Stimulated activated CD4-positive, alpha-beta T cell treated with anti-CD3 and anti-CD28 coated beads, Interleukin-12 subunit alpha, Interleukin-12 subunit beta, amount 100 ng/mL, for 24 hours (primary cell): ENCODE data around the gene TMEM151B.

Source experiments
- DNase-seq, 2 experiments: peaks; one replicate each; pipeline ENCODE4 v3.0.0-alpha.2; 2020; ENCODE audit warnings: low read depth in 2 of 2

The TMEM151B gene

DNA sequence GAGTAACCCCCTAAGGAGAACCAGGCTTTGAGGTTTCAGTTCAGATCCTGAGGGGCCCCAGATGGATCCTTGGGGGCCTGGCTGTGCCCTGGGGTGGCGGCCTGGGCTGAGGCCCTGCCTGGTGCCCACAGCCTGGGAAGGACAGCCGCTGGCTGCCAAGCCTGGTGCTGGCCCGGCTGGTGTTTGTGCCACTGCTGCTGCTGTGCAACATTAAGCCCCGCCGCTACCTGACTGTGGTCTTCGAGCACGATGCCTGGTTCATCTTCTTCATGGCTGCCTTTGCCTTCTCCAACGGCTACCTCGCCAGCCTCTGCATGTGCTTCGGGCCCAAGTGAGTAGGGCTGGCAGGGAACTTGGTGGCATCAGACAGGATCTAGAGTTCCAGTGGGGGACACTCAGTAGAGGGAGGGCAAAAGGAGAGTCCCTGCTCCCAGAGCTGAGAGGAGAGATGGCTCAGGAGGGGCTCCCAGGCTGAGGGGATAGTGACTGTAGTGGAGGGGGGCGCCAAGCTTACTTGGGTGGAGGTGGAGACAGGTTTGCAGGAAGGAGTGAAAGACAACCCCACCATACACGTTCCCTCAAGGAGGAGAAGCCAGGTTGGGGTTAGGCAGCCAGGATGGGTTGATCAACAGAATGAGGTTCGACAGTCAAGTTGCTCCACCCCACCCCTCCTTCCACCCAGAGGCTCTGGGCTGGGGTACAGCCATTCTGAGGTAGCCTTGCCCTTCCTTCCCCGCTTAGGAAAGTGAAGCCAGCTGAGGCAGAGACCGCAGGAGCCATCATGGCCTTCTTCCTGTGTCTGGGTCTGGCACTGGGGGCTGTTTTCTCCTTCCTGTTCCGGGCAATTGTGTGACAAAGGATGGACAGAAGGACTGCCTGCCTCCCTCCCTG, 37.3 kb upstream of the TMEM151B start:
- DNase-seq = no peak

DNA sequence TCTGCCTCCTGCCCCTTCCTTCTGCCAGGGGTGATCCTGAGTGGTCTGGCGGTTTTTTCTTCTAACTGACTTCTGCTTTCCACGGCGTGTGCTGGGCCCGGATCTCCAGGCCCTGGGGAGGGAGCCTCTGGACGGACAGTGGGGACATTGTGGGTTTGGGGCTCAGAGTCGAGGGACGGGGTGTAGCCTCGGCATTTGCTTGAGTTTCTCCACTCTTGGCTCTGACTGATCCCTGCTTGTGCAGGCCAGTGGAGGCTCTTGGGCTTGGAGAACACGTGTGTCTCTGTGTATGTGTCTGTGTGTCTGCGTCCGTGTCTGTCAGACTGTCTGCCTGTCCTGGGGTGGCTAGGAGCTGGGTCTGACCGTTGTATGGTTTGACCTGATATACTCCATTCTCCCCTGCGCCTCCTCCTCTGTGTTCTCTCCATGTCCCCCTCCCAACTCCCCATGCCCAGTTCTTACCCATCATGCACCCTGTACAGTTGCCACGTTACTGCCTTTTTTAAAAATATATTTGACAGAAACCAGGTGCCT, 36.6 kb upstream of the TMEM151B start:
- DNase-seq = no peak

DNA sequence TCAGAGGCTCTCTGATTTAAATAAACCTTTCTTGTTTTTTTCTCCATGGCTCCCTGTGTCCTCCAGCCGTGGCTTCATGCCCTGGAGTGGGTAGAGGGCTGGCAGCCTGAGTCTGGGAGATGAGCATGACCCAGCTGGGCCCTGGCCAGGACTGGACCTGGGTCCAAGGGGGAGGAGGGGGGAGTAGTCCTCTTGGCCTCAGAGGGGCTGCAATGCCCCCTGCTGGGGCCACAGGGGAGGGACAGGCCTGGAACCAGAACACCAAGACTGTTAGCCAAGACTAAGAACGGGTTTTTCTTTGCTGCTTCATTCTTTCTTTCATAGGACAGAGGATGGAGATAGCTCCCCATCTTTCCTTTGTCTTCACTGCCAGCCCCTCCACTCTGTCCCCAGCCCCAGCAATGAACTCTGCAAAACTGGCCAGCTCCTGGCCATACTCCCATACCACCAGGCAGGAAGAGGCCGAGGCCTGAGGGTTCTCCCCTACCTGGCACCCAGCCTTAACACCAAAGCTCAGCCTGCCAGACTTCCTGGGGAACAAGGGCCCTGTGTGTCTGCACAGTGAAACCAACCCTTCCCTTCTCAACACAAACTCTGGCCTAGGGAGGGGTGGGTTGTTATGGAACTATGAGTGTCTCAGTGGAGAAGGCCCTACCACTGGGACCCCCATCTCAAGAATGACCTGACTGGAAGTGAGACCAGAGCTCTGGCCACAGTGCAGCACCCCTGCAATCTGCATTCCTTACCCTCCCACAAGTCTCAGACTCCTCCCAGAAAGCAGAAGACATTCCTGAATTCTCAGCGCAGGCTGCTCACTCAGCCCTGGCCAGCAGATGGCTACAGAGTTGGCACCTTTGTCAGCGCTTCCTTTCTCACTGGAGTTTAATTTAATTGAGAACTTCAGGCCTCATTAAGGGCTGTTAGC, 35.9 kb upstream of the TMEM151B start:
- DNase-seq = no peak

GRCh38 chr6:44235269-44235668, 35.0 kb upstream of the TMEM151B start:
- no peak for DNase-seq

DNA sequence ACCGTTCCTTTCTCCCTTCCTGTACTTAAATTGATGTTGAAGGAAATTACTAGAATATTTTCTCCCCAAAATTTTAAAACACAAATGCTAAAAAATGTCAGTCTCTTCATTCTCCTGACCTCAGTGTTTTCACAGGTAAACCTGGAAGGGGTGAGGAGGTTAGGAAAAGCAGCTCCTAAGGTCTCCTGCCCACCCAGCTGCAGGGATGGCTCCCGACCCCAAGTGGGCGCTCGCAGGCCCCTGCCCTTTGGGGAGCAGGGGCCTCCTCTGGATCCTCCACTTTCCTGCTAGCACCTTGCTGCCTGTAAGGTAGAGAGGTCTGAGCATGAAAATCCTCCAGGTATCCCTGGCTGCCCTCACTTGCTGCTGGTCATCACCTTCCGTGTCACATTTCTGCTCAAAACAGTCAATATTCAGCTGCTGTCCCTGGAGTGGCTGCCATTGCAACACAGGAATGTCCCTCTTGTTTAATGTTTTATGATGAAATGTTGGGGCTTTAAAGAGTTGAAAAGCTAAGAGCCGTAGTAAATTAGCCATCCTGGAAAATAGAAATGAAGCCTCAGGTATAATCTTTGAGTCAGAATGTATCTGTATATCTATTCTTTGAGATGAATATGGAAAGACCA, 34.2 kb upstream of the TMEM151B start:
- no peak for DNase-seq

- DNase-seq = peak; percentile 50 to 67
Observed at GRCh38 chr6:44237021-44237812, 33.0 kb upstream of the TMEM151B start.

GRCh38 chr6:44237813-44238433, 32.3 kb upstream of the TMEM151B start:
- DNase-seq = peak; percentile 55 to 65

DNA sequence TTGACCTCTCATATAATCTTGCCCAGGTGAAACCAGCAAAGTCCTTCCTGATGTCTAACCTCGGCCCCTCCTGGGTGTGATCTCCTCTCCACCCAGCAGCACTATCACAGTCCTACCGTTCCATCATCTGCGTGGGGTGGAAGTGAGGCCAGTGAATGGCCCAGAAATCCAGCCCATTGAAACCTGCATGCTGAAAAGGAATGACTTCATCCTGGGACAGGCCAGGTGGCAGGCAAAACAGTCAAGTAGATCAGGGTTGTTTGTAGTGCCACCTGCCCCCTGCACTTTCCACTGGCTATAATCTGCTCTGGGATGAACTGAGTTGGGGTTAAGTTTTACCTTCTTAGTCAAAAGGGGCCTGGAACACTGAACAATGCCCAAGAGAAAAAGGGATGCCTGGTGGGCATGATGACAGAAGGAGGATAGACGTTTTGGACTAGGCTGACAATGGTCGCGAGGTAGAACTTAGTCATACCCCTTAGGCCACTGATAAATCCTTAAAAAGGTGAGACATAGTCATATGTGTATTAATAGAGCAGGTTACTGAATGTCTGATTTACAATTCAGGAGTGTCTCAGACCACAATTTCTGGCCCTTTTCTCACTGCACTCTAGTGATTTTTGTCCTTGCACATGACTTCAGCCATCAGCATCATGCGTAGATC, 31.4 kb upstream of the TMEM151B start:
- DNase-seq = no peak

DNA sequence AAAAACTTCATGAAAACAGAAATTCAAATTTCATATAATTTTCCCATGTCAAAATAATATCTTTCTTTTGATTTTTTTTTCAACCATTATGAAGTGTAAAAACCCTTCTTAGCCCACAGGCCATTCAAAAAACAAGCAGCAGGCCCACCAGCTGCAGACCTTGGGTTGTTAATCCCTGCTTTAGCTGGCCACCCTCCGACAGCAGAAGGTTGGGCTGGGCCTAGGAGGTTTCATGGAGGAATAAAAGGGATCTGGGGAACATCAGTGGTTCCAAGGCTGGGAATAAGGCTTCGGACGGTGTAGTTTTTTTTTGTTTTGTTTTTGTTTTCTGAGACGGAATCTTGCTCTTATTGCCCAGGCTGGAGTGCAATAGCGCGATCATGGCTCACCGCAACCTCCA, 26.9 kb upstream of the TMEM151B start:
- no peak for DNase-seq

- DNase-seq = no peak
Observed at GRCh38 chr6:44245391-44245911, 24.8 kb upstream of the TMEM151B start.

DNA sequence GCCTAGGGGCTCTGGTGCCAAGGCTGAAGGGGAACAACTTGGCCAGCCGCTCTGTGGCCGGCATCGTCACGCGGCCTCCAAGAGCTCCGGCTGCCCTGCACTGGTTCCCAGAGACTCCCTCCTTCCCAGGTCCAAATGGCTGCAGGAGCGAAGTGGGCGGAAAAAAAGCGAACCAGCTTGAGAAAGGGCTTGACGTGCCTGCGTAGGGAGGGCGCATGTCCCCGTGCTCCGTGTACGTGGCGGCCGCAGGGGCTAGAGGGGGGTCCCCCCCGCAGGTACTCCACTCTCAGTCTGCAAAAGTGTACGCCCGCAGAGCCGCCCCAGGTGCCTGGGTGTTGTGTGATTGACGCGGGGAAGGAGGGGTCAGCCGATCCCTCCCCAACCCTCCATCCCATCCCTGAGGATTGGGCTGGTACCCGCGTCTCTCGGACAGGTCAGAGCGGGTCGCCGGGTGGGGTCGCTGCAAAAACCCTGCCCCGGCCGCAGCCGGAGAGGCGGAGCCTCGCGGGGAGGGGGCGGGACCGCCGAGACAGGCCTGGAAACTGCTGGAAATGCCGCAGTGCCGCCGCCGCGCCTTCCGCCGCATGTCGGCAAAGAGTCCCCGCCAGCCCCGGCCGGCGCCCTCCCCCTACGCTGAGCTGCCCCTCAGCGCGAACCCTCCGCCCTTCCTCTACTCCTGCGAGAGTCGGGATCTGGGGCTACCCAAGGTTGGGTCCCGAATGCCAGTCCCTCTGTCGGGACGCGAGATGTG, 24.2 kb upstream of the TMEM151B start:
- peak; percentile 74 to 85 for DNase-seq

GRCh38 chr6:44246663-44247337, 23.4 kb upstream of the TMEM151B start, which contains the start of gene HSP90AB1:
HSP90AB1 (plus strand) TSS chr6:44247101; CDS start chr6:44248630, 1,529 bp downstream.
- DNase-seq = peak; percentile 93 to 96

- DNase-seq = peak; percentile 77
Observed at GRCh38 chr6:44247338-44248302, 22.6 kb upstream of the TMEM151B start.

GRCh38 chr6:44248579-44248978, 21.7 kb upstream of the TMEM151B start:
- DNase-seq = no peak

GRCh38 chr6:44249082-44249748, 21.0 kb upstream of the TMEM151B start:
- no peak for DNase-seq

GRCh38 chr6:44250067-44250717, 20.1 kb upstream of the TMEM151B start:
- no peak for DNase-seq
